ENCODE data around the gene PNPLA1. TPM values are rescaled to one million over a fixed set of nuclear protein-coding genes. Genes with fewer than 3 reads are reported as not detected.

PNPLA1 gene
- total and polyA plus RNA-seq, 4 donors, result 0.20 to 0.27 TPM; not detected in 2

GRCh38 chr6:36308514-36308913 lies 38.7 kb downstream of the PNPLA1 start:
- DNase-seq (ENCODE audit: low read depth in 4 of 6, low spot score in 6 of 6), result no peak
- H3K9me3 ChIP-seq (ENCODE audit: control insufficient read depth, insufficient read depth, low read length), result no peaks in the 10 kb centered on the region
- no peaks in the 10 kb centered on the region for H3K4me1 ChIP-seq (ENCODE audit: control insufficient read depth, insufficient read depth, low read length)
- 100% methylated on average over 1 of the region's 5 CpGs for WGBS (ENCODE audit: insufficient coverage)
- H3K36me3 ChIP-seq (ENCODE audit: control insufficient read depth, insufficient read depth, low read length), result no peaks in the 10 kb centered on the region
- no peaks in the 10 kb centered on the region for H3K27me3 ChIP-seq (ENCODE audit: control insufficient read depth, insufficient read depth, low read length)
- no peak overlapping the region for H3K4me3 ChIP-seq (ENCODE audit: low read depth, low read length)
- no peak overlapping the region for H3K27ac ChIP-seq (ENCODE audit: low read depth, low read length)

- Histone ChIP-seq H3K27me3 (ENCODE audit: control insufficient read depth, insufficient read depth, low read length) (no peaks in the 10 kb centered on the region), H3K4me3 (ENCODE audit: low read depth, low read length) (no peak overlapping the region), H3K36me3 (ENCODE audit: control insufficient read depth, insufficient read depth, low read length) (no peaks in the 10 kb centered on the region), H3K9me3 (ENCODE audit: control insufficient read depth, insufficient read depth, low read length) (no peaks in the 10 kb centered on the region), H3K27ac (ENCODE audit: low read depth, low read length) (no peak overlapping the region), H3K4me1 (ENCODE audit: control insufficient read depth, insufficient read depth, low read length) (no peaks in the 10 kb centered on the region)
- WGBS (ENCODE audit: insufficient coverage), result 76% methylated on average over 6 of the region's 7 CpGs
- DNase-seq (ENCODE audit: low read depth in 4 of 6, low spot score in 6 of 6), result no peak
Observed at GRCh38 chr6:36309203-36309602, 39.3 kb downstream of the PNPLA1 start.

GRCh38 chr6:36309900-36310299 lies 40.0 kb downstream of the PNPLA1 start:
- Histone ChIP-seq H3K4me1 (ENCODE audit: control insufficient read depth, insufficient read depth, low read length) (no peaks in the 10 kb centered on the region), H3K4me3 (ENCODE audit: low read depth, low read length) (no peak overlapping the region), H3K9me3 (ENCODE audit: control insufficient read depth, insufficient read depth, low read length) (no peaks in the 10 kb centered on the region), H3K27me3 (ENCODE audit: control insufficient read depth, insufficient read depth, low read length) (no peaks in the 10 kb centered on the region), H3K27ac (ENCODE audit: low read depth, low read length) (no peak overlapping the region), H3K36me3 (ENCODE audit: control insufficient read depth, insufficient read depth, low read length) (no peaks in the 10 kb centered on the region)
- DNase-seq (ENCODE audit: low read depth in 4 of 6, low spot score in 6 of 6), result no peak
- 75% methylated on average over 1 of the region's 2 CpGs for WGBS (ENCODE audit: insufficient coverage)

GRCh38 chr6:36312854-36313648 lies 43.2 kb downstream of the PNPLA1 start:
- 33% methylated on average over 3 of the region's 8 CpGs for WGBS (ENCODE audit: insufficient coverage)
- Histone ChIP-seq H3K27me3 (ENCODE audit: control insufficient read depth, insufficient read depth, low read length) (no peaks in the 10 kb centered on the region), H3K4me3 (ENCODE audit: low read depth, low read length) (no peak overlapping the region), H3K4me1 (ENCODE audit: control insufficient read depth, insufficient read depth, low read length) (no peaks in the 10 kb centered on the region), H3K9me3 (ENCODE audit: control insufficient read depth, insufficient read depth, low read length) (no peaks in the 10 kb centered on the region), H3K27ac (ENCODE audit: low read depth, low read length) (no peak overlapping the region), H3K36me3 (ENCODE audit: control insufficient read depth, insufficient read depth, low read length) (no peaks in the 10 kb centered on the region)
- DNase-seq (ENCODE audit: low read depth in 4 of 6, low spot score in 6 of 6), result no peak

GRCh38 chr6:36313649-36313936 lies 43.7 kb downstream of the PNPLA1 start:
- WGBS (ENCODE audit: insufficient coverage), result 80% methylated on average over 3 of the region's 4 CpGs

GRCh38 chr6:36314221-36315014 lies 44.6 kb downstream of the PNPLA1 start:
- 46% methylated on average over 2 of the region's 3 CpGs for WGBS (ENCODE audit: insufficient coverage)
- no peaks in the 10 kb centered on the region for H3K36me3 ChIP-seq (ENCODE audit: control insufficient read depth, insufficient read depth, low read length)
- H3K27ac ChIP-seq (ENCODE audit: low read depth, low read length), result no peak overlapping the region
- DNase-seq (ENCODE audit: low read depth in 4 of 6, low spot score in 6 of 6), result no peak
- no peak overlapping the region for H3K4me3 ChIP-seq (ENCODE audit: low read depth, low read length)
- H3K4me1 ChIP-seq (ENCODE audit: control insufficient read depth, insufficient read depth, low read length), result no peaks in the 10 kb centered on the region
- H3K27me3 ChIP-seq (ENCODE audit: control insufficient read depth, insufficient read depth, low read length), result no peaks in the 10 kb centered on the region
- no peaks in the 10 kb centered on the region for H3K9me3 ChIP-seq (ENCODE audit: control insufficient read depth, insufficient read depth, low read length)

More at GRCh38 chr6:36313649-36313936, 43.7 kb downstream of the PNPLA1 start:
- H3K4me3 ChIP-seq (ENCODE audit: low read depth, low read length), result no peak overlapping the region
- H3K36me3 ChIP-seq (ENCODE audit: control insufficient read depth, insufficient read depth, low read length), result no peaks in the 10 kb centered on the region
- no peaks in the 10 kb centered on the region for H3K27me3 ChIP-seq (ENCODE audit: control insufficient read depth, insufficient read depth, low read length)
- no peaks in the 10 kb centered on the region for H3K9me3 ChIP-seq (ENCODE audit: control insufficient read depth, insufficient read depth, low read length)
- no peak for DNase-seq (ENCODE audit: low read depth in 4 of 6, low spot score in 6 of 6)
- H3K27ac ChIP-seq (ENCODE audit: low read depth, low read length), result no peak overlapping the region
- no peaks in the 10 kb centered on the region for H3K4me1 ChIP-seq (ENCODE audit: control insufficient read depth, insufficient read depth, low read length)

- no peaks in the 10 kb centered on the region for H3K9me3 ChIP-seq (ENCODE audit: control insufficient read depth, insufficient read depth, low read length)
- no peak for DNase-seq (ENCODE audit: low read depth in 4 of 6, low spot score in 6 of 6)
- no peak overlapping the region for H3K27ac ChIP-seq (ENCODE audit: low read depth, low read length)
- no peaks in the 10 kb centered on the region for H3K36me3 ChIP-seq (ENCODE audit: control insufficient read depth, insufficient read depth, low read length)
- H3K4me3 ChIP-seq (ENCODE audit: low read depth, low read length), result no peak overlapping the region
- H3K4me1 ChIP-seq (ENCODE audit: control insufficient read depth, insufficient read depth, low read length), result no peaks in the 10 kb centered on the region
- H3K27me3 ChIP-seq (ENCODE audit: control insufficient read depth, insufficient read depth, low read length), result no peaks in the 10 kb centered on the region
- 85% methylated on average over 5 of the region's 5 CpGs for WGBS (ENCODE audit: insufficient coverage)
Observed at GRCh38 chr6:36315921-36316320, 46.1 kb downstream of the PNPLA1 start.

- H3K4me3 ChIP-seq (ENCODE audit: low read depth, low read length), result no peak overlapping the region
- no peaks in the 10 kb centered on the region for H3K27me3 ChIP-seq (ENCODE audit: control insufficient read depth, insufficient read depth, low read length)
- WGBS (ENCODE audit: insufficient coverage), result no CpG with 5 or more reads among the region's 2 CpGs
- no peaks in the 10 kb centered on the region for H3K9me3 ChIP-seq (ENCODE audit: control insufficient read depth, insufficient read depth, low read length)
- H3K4me1 ChIP-seq (ENCODE audit: control insufficient read depth, insufficient read depth, low read length), result peaks cover 3% of the 10 kb centered on the region
- no peak overlapping the region for H3K27ac ChIP-seq (ENCODE audit: low read depth, low read length)
- no peaks in the 10 kb centered on the region for H3K36me3 ChIP-seq (ENCODE audit: control insufficient read depth, insufficient read depth, low read length)
- DNase-seq (ENCODE audit: low read depth in 4 of 6, low spot score in 6 of 6), result no peak
Observed at GRCh38 chr6:36317623-36318022, 47.8 kb downstream of the PNPLA1 start.

- H3K4me3 ChIP-seq (ENCODE audit: low read depth, low read length), result no peak overlapping the region
- H3K4me1 ChIP-seq (ENCODE audit: control insufficient read depth, insufficient read depth, low read length), result peaks cover 12% of the 10 kb centered on the region
- no peak for DNase-seq (ENCODE audit: low read depth in 4 of 6, low spot score in 6 of 6)
- 90% methylated on average over 2 of the region's 6 CpGs for WGBS (ENCODE audit: insufficient coverage)
- H3K27me3 ChIP-seq (ENCODE audit: control insufficient read depth, insufficient read depth, low read length), result no peaks in the 10 kb centered on the region
- H3K36me3 ChIP-seq (ENCODE audit: control insufficient read depth, insufficient read depth, low read length), result no peaks in the 10 kb centered on the region
- H3K27ac ChIP-seq (ENCODE audit: low read depth, low read length), result no peak overlapping the region
- no peaks in the 10 kb centered on the region for H3K9me3 ChIP-seq (ENCODE audit: control insufficient read depth, insufficient read depth, low read length)
Observed at GRCh38 chr6:36318690-36319435, 49.0 kb downstream of the PNPLA1 start.
